CD4-positive, alpha-beta T cell treated with Interleukin-15 for 4 hours (primary cell): ENCODE data around the gene PTPN14.
"Not testable (repeated sequence)": the region's sequence is repeated elsewhere in the genome, so short reads cannot be mapped to it uniquely, and the experiment has no call there.

Experiments used
- DNase-seq: peaks from one replicate; pipeline ENCODE4 v3.0.0-alpha.2; 2020; ENCODE audit warnings: low spot score

PTPN14 gene

DNA sequence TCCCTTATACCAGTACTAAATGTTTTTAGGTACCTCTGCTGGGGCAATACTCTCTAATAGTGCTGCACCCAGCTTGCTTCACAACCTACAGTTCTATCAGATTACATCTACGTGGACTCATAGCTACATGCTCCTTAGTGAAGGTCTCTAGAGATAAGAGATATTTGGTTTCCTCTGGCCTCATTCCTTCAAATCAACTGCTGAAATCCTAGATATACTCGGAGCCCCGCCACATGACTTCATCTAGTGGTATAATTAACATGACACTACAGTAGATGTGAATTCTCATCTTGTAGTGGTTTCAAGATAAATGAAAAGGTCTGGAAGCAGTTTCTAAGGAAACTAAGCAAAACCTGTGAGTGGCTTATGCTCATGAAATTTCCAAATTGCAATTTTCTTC lies 155.1 kb downstream of the PTPN14 start:
- DNase-seq = no peak

DNA sequence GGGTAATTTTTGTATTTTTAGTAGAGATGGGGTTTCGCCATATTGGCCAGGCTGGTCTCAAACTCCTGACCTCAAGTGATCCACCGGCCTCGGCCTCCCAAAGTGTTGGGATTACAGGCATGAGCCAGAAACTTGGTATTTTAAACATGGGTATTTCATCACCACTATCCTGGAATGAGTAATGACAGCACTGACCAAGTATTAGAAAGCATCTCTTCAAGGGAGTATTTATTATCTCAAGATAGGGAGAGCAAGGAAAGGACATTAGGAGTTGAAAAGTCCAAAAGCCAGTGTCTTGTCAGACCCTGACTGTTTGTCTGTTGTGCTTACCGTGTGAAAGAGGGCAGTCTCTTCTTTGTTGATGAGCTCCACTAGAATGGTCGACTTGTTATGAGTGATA lies 156.8 kb downstream of the PTPN14 start:
- DNase-seq = not testable (repeated sequence)

DNA sequence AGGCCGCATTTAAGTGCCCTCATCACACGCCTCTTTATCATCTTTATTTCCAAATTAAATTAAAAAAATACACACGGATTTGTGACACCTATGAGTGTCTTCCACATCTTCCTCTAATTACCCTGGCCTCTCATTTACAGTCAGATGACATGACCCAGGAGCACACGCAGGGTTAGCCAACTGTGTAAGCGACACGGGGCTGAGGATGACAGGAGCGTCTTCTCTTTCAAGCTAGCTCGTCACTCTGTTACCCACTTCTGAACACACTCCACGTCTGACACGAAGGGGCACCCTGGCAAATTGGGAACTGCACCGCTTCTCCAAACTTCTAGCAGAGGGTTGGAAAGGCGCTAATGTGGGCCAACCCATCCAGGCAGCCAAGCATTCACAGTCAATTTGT lies 158.3 kb downstream of the PTPN14 start:
- no peak for DNase-seq

DNA sequence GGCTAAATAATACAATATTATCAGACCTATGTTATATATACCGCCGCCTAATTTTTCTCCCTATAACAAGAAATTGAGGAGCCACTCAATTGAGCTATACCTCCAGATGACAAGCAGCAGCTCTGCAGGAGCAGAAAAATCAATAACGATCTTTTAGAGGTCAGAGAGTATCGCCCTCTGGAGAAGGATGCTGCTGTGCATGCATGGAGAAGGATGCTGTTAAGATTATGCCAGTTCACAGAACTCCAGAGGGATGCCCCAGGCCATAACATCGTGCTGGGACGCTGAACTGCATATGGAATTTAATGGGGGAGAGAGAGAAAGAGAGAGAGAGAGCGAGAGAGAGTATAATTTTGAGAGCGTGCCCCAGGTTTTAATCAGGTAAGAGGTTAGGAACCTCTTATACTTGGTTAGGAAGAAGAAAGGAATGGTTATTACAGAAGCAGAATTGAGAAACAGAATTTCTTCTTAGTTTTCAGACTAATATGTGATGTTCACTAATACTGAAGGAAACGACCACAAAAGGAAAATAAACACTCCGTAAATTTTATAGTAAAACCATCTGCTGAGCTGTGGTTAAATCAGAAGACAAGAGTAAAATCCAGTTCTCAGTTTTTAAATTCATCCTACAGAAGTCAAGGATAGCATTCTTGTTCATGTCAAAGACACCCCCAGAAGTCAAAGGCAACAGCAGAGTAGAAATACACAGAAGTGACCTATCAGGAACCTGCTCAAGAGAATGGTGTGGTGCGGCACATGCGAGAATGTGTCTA lies 159.3 kb downstream of the PTPN14 start:
- no peak for DNase-seq

DNA sequence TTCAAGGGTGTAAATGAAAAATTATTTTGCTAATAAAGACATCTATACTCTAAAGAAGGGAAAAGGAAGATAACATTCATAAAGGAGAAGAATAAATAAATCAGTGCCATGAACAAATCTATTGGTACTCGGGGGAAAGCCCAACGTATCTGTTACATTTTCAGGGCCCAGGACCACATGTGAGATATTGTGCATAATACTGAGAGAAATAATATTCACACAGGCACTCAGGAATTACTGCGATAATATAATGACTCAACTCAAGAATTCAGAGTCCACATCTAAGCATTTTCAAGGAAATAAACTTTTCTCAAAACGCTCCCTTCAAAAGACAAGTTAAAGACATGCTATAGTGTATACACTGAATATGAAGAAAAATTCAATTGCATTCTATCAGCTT lies 161.7 kb downstream of the PTPN14 start:
- no peak for DNase-seq

DNA sequence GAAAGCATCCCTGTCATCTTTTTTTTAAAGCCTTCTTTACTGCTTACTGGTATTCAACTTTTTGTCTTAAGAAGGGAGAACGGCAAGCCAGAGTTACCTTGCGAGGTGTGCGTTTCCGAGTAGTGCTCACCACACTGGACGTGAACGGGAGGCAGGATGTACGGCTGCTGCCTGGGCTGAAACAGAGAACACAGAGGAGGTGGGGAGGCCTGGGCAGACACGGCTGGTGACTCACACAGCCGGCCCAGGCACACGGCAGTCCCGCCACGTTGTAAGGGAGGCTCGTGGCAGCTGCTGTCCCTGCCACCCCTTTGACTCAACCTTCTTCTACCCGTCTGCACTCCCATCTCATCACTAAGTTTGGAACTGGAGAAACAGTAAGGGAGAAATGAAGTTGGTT lies 164.7 kb downstream of the PTPN14 start:
- DNase-seq = no peak

DNA sequence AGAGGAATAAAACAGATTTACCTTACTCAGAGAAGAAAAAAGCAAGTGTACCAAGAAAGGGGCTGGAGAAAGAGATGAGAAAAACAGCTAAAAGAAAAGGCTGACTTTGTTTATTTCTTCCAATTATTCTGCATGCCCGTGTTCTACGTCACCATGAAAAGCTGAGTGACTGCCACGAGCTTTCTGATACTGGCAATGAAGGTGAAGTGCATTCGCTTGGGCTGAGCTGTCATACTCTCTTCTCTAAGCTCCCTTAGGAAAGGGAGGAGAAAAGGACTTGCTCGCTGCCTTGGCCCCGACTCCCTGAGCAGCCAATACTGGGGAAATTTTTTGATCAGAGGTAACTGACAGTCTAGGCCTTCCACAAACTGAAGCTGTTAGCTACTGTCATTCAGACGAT lies 165.1 kb downstream of the PTPN14 start:
- no peak for DNase-seq

DNA sequence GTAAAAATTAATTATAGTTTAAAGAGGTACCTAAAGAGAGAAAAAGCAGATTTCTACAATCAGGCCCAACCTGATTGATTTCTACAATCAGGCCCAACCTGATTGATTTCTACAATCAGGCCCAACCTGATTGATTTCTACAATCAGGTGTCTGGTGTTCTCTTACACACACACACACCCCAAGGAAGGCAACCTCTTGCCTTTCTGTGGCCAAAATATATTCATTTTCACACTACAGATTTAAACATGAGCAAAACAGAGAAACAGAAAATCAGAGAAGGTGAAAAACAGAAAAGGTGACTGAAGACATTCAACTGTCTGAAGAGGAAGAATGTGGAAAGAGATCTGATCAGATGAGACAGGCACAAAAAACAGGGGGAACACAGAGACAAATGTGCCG lies 166.0 kb downstream of the PTPN14 start:
- DNase-seq = no peak

DNA sequence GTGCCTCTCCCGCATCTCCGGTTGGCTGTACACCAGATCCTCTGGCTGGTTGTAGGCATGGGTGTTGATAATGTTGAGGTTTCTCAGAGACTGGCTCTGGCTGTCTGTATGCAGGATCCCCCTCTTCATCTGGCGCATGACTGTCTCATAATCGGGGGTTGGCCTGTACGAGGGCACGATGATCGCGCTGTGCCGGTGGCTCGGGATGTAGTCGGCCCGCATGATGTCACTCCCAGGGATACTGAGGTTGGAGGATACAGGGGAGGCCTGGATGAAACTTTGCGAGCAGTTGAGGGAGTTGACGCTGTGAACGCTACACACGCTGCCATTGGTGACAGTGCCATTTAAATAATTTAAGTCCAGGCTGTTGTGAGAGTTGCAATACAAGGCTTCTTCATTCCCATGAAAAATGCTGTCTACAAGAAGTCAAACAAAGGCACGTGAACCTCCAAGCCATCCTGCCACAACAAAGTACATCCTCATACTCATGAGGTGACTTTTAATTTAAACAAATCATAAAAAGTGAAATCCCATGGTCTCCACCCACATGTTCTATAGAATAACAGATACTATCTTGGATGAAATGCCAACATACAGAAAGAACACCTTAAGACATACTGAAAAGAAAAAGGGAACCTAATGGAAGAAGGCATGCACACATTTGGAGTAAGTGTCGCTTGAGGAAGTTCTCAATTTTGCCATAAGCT lies 166.9 kb downstream of the PTPN14 start:
- DNase-seq = no peak

DNA sequence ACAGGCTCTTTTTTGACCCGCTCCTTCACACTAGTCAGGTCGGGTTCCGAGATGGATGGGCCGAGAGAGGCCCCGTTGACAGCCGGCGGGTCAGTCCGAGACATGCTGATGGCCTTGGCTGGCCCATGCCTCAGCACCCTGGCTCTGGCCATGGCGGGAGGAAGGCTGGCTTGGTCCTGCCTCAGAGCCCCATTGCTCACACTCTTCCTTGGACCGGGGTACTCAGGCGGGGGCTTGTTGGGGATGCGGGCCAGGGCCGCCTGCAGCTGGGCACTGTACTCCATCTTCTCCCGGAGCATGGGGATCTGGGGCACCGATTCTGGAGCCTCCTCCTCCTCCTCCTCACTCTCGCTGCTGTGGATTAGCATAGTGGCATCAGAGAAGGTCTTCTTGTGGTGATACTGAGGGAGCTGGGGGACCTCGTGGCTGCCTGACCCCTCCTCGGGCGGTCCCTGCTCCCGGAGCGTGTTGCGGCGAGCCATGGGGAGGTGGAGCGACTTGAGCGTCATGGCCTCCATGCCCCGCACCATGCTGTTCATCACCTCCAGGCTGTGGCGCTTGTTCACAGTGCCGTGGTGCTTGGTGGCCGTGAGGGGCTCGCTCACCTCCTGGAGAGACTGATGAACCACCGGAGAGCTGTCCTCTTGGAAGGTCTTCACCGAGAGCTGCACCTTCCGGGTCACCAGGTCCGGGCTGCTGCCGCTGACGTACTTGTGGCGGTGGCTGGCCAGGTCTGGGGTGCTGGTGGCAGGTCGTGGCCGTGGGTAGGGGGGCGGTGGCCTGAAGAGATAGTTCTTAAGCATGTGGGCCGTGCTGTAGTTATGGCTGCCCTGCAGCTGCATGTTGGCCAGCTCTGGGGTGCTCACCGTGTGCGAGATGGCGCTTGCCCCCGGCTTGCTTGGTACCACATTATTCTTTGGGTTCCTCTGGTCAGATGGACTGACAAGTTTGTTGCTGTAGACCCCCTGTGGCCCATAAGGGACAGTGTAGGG lies 167.7 kb downstream of the PTPN14 start:
- DNase-seq = no peak

DNA sequence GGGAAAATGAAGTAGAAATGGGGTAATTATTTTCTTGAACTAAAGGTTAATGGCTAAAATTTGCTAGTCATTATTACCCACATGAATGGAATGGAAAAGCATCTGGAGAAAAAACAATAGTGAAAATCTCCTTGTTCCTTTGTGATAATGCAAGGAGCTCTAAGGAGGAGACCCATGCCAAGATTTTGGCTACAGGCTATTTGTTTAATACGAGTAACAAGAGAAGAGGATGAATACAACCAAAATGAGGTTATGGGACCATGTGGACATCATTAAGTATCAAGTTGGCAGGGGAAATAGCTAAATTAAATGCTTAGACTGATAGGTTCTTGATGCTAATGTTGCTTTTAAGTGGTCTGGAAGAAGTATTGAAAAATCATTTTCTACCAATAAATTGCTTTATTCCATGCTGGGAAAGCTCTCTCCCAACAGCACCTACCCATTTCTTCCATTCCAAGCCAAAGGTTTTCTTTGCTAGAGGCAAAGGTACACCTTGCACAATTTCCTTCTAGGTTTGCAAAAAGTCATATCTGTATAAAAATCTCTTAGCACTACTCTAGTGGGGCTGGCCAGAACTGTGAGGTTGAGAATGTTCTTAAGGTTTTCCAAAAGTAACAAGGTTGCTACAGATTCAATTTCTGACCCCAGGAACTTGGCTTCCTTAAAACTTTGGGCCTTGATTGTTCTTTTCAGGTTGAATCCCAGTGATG lies 170.3 kb downstream of the PTPN14 start:
- DNase-seq = no peak

DNA sequence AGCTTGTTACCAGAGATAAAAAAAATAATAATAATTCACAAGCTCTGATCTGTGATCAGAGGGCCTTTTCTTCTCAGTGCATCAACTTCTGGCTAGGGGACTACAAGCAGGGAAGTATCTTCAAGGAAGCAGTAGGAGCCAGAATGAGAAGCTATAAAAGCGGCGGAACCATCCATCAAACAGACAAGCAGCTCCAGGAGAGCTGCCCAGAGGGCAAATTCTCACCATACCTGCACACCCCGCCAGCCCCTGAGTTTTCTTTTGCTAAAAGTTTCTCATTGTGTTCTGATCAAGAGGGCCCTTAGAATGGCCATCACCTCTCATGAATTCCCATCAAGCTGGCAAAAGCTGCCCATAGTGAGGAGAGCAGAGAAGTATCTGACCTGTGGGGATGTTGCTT lies 171.0 kb downstream of the PTPN14 start:
- no peak for DNase-seq

DNA sequence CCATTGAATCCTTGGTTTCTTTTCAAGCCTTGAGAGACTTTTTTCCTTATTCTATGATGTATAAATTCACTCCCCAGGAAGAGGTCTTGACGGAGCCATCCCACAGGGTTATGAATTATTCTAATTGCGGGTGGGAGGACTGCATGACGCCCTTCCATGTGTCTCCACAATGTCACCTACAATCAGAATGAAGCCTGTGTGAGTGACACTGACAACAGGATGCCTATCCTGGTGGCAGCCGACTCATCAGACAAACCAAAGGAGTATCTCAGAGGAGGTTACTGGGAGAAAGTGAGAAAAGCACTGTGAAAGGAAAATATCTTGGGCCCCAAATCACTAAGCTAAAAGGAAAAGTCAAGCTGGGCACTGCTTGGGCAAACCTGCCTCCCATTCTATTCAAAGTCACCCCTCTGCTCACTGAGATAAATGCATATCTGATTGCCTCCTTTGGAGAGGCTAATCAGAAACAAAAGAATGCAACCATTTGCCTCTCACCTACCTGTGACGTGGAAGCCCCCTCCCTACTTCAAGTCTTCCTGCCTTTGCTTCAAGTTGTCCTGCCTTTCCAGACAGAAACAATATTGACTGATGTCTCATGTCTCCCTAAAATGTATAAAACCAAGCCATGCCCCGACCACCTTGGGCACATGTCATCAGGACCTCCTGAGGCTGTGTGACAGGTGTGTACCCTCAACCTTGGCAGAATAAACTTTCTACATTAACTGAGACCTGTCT lies 172.0 kb downstream of the PTPN14 start:
- no peak for DNase-seq

DNA sequence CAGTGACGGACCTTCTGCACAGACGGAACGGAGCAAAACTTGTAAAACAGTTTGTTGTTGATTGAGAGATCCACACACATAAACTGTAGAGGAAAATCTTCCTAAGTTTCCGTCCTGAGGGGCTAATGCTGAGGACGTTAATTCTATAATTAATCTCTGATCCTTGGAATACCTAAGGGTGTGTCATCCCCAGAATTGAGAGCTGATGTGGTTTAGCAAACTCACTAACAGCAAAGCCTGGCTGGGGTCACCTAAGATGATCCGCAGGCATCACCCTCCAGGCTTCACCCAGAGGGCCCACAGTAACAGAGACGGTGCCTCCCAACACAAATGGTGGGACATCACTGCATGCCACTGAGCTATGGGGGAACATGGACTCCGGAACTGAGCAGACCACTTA lies 172.9 kb downstream of the PTPN14 start:
- no peak for DNase-seq

DNA sequence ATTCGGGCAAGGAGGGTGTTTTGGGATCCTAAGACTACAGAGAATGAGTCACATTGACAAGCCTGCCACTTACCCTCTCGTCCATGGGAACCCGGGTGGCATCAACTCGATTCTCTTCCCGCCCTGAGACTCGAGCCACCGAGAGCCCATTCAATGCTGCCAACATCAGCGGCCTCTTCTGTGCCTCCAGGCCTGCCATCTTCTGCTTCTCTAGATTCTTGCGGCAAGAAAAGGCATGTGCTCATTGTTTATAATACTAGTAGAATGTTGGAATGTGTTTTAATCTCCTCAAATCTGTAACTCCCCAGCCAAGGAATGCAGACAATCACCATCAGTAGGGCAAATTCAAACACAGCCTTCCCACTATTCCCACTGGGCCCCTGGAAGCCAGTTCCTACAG lies 173.5 kb downstream of the PTPN14 start:
- DNase-seq = no peak

DNA sequence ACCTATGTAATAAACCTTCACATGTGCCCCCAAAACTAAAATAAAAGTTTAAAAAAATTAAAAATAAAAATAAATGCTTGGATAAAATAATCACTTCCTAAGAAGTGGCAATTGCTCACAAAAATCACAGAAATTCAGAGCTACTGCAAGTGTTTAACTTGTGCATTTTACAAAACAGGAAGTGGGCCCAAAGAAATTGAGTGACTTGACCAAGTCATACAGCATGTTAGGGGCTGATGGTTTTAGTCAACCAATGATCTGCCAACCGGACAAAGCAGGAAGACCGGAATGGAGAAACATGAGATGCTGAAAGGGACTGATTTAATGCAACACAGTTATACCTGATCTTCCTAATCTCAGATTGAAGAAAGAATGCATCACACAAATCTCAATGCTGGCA lies 173.9 kb downstream of the PTPN14 start:
- no peak for DNase-seq

DNA sequence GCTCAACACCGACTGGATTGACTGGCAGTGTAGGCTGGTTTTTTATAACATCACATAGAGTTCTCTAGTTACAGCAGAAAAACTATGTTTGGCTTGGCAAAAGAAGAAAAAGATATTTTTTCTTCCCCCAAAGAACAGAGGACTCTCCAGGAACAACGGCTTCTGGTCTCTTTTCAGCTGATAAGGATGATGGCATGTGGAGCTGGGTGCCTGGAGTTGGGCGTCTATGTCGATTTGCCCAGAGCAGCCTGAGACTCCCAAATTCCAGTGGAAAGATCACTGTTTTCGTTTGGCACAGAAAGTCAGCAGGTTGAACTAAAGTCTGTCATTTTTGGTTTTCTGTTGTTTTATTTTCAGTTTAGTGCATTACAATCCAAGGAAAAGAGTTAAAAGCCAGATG lies 179.3 kb downstream of the PTPN14 start:
- DNase-seq = no peak

DNA sequence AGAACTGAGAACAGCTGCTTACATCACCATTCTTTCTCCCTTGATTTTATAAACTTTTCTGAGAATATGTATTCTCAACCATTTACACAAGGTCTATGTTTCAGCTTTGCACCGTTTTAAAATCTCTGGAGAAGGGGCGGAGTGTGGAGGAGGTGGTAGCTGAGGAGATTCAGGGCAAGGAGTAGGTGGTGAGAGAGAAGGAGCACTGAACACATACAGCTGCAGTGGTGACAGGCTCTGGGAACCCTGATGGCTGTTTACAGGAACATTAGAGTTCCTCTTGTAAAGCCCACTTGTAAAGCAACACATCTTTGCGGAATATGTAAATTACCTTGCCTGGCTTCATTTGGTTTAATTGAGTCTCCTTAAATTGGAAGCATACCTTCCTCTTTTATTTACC lies 180.8 kb downstream of the PTPN14 start:
- no peak for DNase-seq

DNA sequence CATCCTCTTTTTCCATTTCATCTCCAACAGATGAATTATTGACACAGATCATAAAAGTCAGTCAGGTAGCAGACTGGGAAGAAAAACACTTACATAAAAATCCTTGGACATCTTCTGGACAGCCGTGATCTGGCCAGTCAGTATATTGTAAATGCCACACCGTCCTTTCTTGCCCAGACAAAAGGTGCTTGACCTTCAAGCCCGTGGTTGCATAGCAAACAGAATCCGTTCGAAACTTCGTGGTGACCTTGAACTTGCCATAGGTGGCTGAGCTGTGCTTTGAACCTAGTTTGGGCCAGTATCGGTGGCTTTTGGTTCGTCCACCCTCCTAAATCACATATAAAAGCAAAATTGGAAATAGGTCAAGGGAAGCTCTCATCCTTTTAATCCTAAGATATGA lies 182.0 kb downstream of the PTPN14 start:
- no peak for DNase-seq

DNA sequence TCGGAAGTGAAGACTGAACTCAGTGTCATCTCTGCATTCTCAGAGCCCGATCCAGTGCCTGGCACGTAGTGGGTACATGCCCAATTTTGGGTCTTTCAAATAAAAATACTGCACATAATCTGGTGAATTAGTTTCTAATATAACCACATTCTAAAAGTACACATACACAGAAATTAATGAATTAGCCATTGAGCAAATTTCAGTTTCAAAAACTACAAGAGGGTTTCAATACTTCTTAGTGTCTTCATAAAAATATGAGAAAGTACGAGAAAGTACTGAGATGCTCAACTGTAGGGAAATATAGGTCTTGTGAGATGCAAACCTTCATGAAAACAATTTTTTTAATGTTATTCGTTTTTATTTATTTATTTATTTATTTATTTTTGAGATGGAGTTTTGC lies 183.6 kb downstream of the PTPN14 start:
- DNase-seq = no peak

DNA sequence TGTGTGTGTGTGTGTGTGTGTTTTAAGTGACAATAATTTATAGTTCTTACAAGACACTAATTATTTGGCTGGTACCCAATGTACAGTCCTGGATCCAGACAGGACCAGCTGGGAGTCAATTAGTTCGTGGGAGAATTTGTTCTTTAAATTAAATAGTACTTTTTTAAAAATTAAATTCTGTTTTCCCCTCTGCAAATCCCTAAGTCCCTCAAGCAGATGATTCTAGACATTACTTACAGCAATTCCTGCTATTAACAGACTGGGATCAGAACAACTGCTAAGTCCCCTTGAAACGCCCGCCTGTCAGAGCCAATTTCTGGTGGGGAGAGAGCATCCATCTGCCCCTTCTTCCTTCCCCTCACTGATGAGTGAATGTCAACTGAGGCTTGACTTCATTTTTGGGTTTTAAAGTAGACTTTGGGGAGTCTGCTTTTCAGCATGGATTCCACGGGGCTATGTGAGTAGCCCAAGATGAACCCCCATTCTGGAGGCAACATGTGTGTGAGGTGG lies 186.6 kb downstream of the PTPN14 start:
- DNase-seq = no peak
